ENCODE measurements around the gene FAM78B.

- TF ChIP-seq POLR2A (IDR thresholded peaks at IDR 0.05) = no peak
- TF ChIP-seq, protein P1, sequence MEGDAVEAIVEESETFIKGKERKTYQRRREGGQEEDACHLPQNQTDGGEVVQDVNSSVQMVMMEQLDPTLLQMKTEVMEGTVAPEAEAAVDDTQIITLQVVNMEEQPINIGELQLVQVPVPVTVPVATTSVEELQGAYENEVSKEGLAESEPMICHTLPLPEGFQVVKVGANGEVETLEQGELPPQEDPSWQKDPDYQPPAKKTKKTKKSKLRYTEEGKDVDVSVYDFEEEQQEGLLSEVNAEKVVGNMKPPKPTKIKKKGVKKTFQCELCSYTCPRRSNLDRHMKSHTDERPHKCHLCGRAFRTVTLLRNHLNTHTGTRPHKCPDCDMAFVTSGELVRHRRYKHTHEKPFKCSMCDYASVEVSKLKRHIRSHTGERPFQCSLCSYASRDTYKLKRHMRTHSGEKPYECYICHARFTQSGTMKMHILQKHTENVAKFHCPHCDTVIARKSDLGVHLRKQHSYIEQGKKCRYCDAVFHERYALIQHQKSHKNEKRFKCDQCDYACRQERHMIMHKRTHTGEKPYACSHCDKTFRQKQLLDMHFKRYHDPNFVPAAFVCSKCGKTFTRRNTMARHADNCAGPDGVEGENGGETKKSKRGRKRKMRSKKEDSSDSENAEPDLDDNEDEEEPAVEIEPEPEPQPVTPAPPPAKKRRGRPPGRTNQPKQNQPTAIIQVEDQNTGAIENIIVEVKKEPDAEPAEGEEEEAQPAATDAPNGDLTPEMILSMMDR (IDR thresholded peaks at IDR 0.05) = no peak
Measured at GRCh38 chr1:166159656-166160055, 7.1 kb downstream of the FAM78B start.

Measured in Peyer's patch (tissue), 4 donors.